RPMI7951 (cell line): ENCODE results near the gene MPC2. TPM values are rescaled to one million over a fixed set of nuclear protein-coding genes. Genes with fewer than 3 reads are reported as not detected.
A peak's percentile ranks its signal among the peaks of the same experiment; 100 is the strongest.
"Not testable (repeated sequence)": the region's sequence is repeated elsewhere in the genome, so short reads cannot be mapped to it uniquely, and the experiment has no call there.

Experiments used
- DNase-seq: peaks from one replicate; pipeline ENCODE4 v3.0.0-alpha.2; 2012; ENCODE audit warnings: low read depth
- total RNA-seq: library from RNA; depleted of rRNA; stranded (reverse); fragments of >200 nt; shearing (Covaris generic); gene quantifications from 2 replicates; pipeline ENCODE4 v1.2.3, GENCODE V29; 2014

MPC2 gene
- total RNA-seq, 1 experiment from 2014 or later, result 65.0 TPM

GRCh38 chr1:167934426-167935215 lies 2.3 kb downstream of the MPC2 start:
- DNase-seq, result no peak

GRCh38 chr1:167933788-167934187 lies 3.1 kb downstream of the MPC2 start:
- DNase-seq, result no peak

DNA sequence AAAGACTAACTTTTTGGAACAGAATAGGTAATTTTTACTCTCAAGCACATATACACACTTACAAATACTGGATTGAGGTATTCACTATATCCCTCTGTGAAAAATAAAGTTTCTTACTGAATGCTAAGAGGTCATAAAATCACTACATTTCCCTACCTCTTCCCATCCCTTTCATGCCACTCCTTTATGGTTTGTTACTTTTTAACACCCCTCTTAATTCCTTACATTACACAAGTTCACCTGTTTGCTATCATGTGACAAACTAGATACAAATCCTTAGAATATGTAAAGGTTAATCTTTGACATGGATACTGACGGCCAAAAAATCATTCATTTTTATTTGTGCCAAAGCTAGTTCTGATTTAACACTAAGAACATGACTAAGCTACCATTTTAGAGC lies 7.1 kb downstream of the MPC2 start:
- DNase-seq, result no peak

GRCh38 chr1:167928919-167929318 lies 8.0 kb downstream of the MPC2 start:
- DNase-seq, result not testable (repeated sequence)

GRCh38 chr1:167928457-167928852 lies 8.4 kb downstream of the MPC2 start:
- no peak for DNase-seq

DNA sequence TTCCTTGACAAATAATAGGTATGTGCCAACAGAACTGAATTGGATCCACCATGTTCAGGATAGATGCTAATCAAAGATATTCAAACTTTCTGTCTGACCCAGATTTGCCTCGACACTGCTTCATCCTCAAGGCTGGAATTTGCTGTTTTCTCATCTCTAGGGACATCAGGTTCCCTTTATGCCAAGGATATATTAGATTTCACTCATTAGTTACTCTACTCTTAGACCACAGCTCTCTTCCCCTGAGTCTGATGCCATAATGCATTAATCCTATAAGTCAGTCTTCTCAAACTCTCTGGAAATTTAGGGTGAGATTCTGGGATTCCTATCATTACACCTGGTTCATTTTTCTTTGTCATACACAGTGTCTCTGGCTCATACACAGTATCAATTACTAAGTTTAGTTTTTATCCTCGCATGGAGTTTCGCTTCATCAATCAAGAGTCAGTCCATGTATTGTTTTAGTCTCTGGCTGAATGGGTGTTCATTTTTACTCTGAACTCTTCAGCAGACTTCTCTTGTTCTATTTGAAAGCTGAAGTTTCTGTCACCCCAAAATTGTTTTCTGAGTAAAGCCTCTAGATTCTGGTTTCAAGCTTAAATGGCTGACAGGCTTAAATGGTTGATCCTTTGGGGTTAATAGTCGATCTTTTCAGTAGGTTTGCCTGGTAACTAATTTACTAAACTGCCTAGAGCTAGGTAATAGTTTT lies 9.7 kb downstream of the MPC2 start:
- no peak for DNase-seq

- DNase-seq, result no peak
These were observed 10.3 kb downstream of the MPC2 start for GRCh38 chr1:167926486-167926997.

GRCh38 chr1:167924543-167925231 lies 12.2 kb downstream of the MPC2 start:
- no peak for DNase-seq

DNA sequence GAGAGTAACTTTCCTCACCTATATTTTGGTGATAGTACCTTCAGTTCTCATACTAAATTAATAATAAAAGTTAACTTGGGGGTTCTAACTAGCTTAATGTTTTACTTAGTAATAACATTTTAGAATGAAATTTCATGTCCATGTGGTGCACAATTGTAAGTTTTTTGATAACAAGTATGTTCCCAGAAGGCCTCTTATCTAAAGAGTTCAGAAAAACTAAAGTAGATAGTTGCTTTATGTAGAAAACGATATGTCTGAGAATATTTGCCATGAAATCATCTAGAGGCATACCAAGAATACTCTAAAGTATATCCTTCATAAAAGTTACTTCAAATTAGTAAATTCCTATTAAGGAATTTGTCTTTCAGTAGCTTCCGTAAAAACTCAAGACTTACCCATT lies 12.8 kb downstream of the MPC2 start:
- DNase-seq, result no peak

- no peak for DNase-seq
These were observed 13.4 kb downstream of the MPC2 start for GRCh38 chr1:167923324-167924056.

GRCh38 chr1:167922611-167923074 lies 14.2 kb downstream of the MPC2 start:
- peak; percentile 68 for DNase-seq

DNA sequence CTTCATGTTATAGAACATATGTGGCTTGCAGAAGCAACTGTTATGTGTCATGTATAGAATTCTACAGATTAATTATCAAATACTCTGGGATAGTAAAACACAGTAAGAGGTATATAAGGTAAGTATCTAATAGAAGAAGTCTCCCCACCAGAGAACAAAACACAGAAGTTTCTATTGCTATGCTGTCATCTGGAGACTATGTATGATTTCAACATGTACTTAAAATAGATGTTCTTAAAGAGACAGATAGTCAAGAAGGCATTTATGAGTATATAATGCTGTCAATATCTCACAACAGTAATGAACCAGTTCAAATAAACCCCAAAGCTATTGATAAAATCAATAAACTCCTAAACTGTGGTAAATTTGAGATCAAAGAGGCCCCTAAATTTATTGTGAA lies 14.8 kb downstream of the MPC2 start:
- DNase-seq, result peak; percentile 6

GRCh38 chr1:167916766-167917511 lies 19.9 kb downstream of the MPC2 start:
- DNase-seq, result no peak

GRCh38 chr1:167915569-167915968 lies 21.3 kb downstream of the MPC2 start:
- DNase-seq, result no peak

- DNase-seq, result no peak
These were observed 22.9 kb downstream of the MPC2 start, which contains the start of gene ADCY10 for GRCh38 chr1:167913895-167914496. TSS of gene ADCY10 (minus strand) at chr1:167914134. CDS start at chr1:167905140, 8,994 bp downstream.

GRCh38 chr1:167912294-167912693 lies 24.6 kb downstream of the MPC2 start:
- DNase-seq, result no peak

DNA sequence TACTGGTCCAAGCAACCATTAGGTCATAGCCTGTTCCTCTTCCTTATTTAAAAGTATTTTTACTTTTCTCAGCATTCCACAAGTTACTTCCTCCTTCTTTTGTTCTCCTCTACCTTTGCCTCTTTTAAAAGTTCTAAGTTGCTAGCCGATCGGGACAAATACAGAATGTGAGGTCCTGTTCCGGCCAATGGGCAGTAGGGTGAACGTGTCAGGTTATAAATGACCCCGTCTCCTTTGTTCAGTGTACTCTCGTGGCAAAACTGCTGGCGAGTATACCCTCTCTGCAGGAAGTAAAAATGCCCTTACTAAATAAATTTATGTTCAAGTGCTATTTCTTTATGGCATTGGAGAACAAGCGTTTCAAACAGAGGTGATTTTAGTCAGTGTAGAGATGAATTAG lies 25.5 kb downstream of the MPC2 start:
- DNase-seq, result no peak

- DNase-seq, result no peak
These were observed 26.3 kb downstream of the MPC2 start for GRCh38 chr1:167910530-167910929.

DNA sequence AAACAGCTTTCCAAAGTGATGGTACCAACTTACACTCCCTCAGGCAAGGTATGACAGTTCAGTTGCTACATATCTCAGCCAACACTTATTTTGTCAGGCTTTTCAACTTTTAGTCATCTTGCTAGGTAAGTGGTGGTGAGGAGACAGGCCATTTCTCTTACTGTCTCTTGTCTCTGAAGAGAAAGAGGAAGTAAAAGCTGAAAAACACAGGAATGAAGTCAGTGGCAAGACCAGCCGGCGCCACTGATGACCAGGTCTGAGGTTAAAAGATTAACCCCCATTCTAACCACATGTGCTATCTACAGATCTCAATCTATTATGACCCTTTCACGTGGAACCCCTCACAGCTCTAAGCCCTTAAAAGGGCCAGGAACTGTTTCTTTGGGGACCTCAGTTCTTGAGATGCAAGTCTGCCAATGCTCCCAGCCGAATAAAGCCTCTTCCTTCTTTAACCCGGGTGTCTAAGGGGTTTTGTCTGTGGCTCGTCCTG lies 27.1 kb downstream of the MPC2 start:
- no peak for DNase-seq

DNA sequence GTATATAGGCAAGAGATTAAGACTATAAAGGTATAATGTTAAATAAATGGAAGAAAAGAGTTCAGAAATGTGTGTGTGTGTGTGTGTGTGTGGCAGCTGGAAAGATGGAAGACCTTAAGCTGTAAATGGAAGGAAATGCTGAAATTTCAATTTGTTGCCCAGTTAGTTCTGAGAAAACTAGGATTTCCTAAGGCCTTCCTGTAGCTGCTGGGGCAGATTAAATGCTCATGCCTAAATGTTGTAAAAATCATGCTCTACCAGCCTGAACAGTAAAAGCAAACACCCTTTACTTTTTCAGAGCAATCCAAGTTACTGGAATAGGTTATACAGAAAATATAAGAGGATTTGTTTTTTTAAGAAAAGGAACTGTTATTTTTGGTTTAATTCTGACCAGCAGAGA lies 31.2 kb downstream of the MPC2 start:
- DNase-seq, result no peak
